IPS-15b (cell line): ENCODE data around the gene SMIM5.

Experiments used
- H3K27me3 ChIP-seq: one replicate; pipeline ENCODE4 v1.6.1; 2013; ENCODE audit warnings: low read length; ENCODE audit not compliant: control insufficient read depth, insufficient read depth
- H3K36me3 ChIP-seq: one replicate; pipeline ENCODE4 v1.6.1; 2013; ENCODE audit warnings: low read length; ENCODE audit not compliant: control insufficient read depth, insufficient read depth
- H3K4me1 ChIP-seq: one replicate; pipeline ENCODE4 v1.6.1; 2013; ENCODE audit warnings: mild to moderate bottlenecking, low read length; ENCODE audit not compliant: control insufficient read depth, insufficient read depth
- H3K4me3 ChIP-seq: one replicate; pipeline ENCODE4 v1.5.1; 2013; ENCODE audit warnings: low read depth, low read length
- H3K9ac ChIP-seq: one replicate; pipeline ENCODE4 v1.6.1; 2013; ENCODE audit warnings: low read depth, mild to moderate bottlenecking, low read length
- H3K9me3 ChIP-seq: one replicate; pipeline ENCODE4 v1.6.1; 2013; ENCODE audit warnings: mild to moderate bottlenecking, low read length; ENCODE audit not compliant: control insufficient read depth, insufficient read depth

The SMIM5 gene

GRCh38 chr17:75632863-75633485 is at the start of gene SMIM5:
Gene SMIM5, plus strand, starts transcription at chr17:75633434. Its CDS starts 6,768 bp downstream, at chr17:75640202.
- Histone ChIP-seq H3K9me3 (no peaks in the 10 kb centered on the region), H3K4me1 (peaks cover 4% of the 10 kb centered on the region)

GRCh38 chr17:75584849-75585175 is 48.4 kb upstream of the SMIM5 start:
- H3K9ac ChIP-seq, result no peak overlapping the region
- peaks cover 3% of the 10 kb centered on the region for H3K27me3 ChIP-seq
- H3K36me3 ChIP-seq, result no peaks in the 10 kb centered on the region
- H3K9me3 ChIP-seq, result no peaks in the 10 kb centered on the region
- peaks cover 2% of the 10 kb centered on the region for H3K4me1 ChIP-seq
- H3K4me3 ChIP-seq, result no peak overlapping the region

More at GRCh38 chr17:75632863-75633485, at the start of gene SMIM5:
- H3K9ac ChIP-seq, result no peak within 1 kb of the TSS
- H3K4me3 ChIP-seq, result no peak within 1 kb of the TSS
- peaks cover 10% of the 10 kb centered on the region for H3K36me3 ChIP-seq
- no peaks in the 10 kb centered on the region for H3K27me3 ChIP-seq

GRCh38 chr17:75587675-75588595 is 45.3 kb upstream of the SMIM5 start, which contains the start of gene MYO15B:
Gene MYO15B, plus strand, starts transcription at chr17:75587800. Its CDS starts 258 bp downstream, at chr17:75588058.
- Histone ChIP-seq H3K27me3 (peaks cover 6% of the 10 kb centered on the region), H3K36me3 (no peaks in the 10 kb centered on the region), H3K9ac (peak within 1 kb of the TSS; percentile 65), H3K4me1 (peaks cover 2% of the 10 kb centered on the region), H3K4me3 (peak within 1 kb of the TSS; percentile 63), H3K9me3 (no peaks in the 10 kb centered on the region)

GRCh38 chr17:75588596-75589011 is 44.6 kb upstream of the SMIM5 start:
- H3K9ac ChIP-seq, result peak overlapping the region; percentile 47
- no peaks in the 10 kb centered on the region for H3K9me3 ChIP-seq
- H3K4me1 ChIP-seq, result peaks cover 2% of the 10 kb centered on the region
- no peaks in the 10 kb centered on the region for H3K36me3 ChIP-seq
- peaks cover 6% of the 10 kb centered on the region for H3K27me3 ChIP-seq
- H3K4me3 ChIP-seq, result peak overlapping the region; percentile 63

- peaks cover 2% of the 10 kb centered on the region for H3K4me1 ChIP-seq
- H3K36me3 ChIP-seq, result no peaks in the 10 kb centered on the region
- H3K9me3 ChIP-seq, result no peaks in the 10 kb centered on the region
- H3K4me3 ChIP-seq, result peak overlapping the region; percentile 63
- H3K9ac ChIP-seq, result peak overlapping the region; percentile 54
- peaks cover 6% of the 10 kb centered on the region for H3K27me3 ChIP-seq
Observed at GRCh38 chr17:75589012-75589918, 44.0 kb upstream of the SMIM5 start.

GRCh38 chr17:75589919-75590303 is 43.3 kb upstream of the SMIM5 start:
- Histone ChIP-seq H3K4me1 (peaks cover 2% of the 10 kb centered on the region), H3K36me3 (no peaks in the 10 kb centered on the region), H3K27me3 (peaks cover 6% of the 10 kb centered on the region), H3K9ac (peak overlapping the region; percentile 54), H3K4me3 (peak overlapping the region; percentile 59), H3K9me3 (no peaks in the 10 kb centered on the region)

GRCh38 chr17:75590314-75590761 is 42.9 kb upstream of the SMIM5 start:
- no peaks in the 10 kb centered on the region for H3K9me3 ChIP-seq
- H3K27me3 ChIP-seq, result peaks cover 6% of the 10 kb centered on the region
- H3K36me3 ChIP-seq, result no peaks in the 10 kb centered on the region
- peaks cover 2% of the 10 kb centered on the region for H3K4me1 ChIP-seq
- H3K4me3 ChIP-seq, result peak overlapping the region; percentile 59
- no peak overlapping the region for H3K9ac ChIP-seq

- Histone ChIP-seq H3K27me3 (peaks cover 6% of the 10 kb centered on the region), H3K4me3 (no peak overlapping the region), H3K9me3 (no peaks in the 10 kb centered on the region), H3K4me1 (peaks cover 2% of the 10 kb centered on the region), H3K36me3 (no peaks in the 10 kb centered on the region), H3K9ac (no peak overlapping the region)
Observed at GRCh38 chr17:75590849-75591721, 42.1 kb upstream of the SMIM5 start.

- H3K36me3 ChIP-seq, result no peaks in the 10 kb centered on the region
- peaks cover 6% of the 10 kb centered on the region for H3K27me3 ChIP-seq
- H3K9me3 ChIP-seq, result no peaks in the 10 kb centered on the region
- H3K4me1 ChIP-seq, result peaks cover 2% of the 10 kb centered on the region
- H3K4me3 ChIP-seq, result no peak overlapping the region
- no peak overlapping the region for H3K9ac ChIP-seq
Observed at GRCh38 chr17:75591722-75592302, 41.4 kb upstream of the SMIM5 start.

GRCh38 chr17:75592348-75593020 is 40.8 kb upstream of the SMIM5 start:
- Histone ChIP-seq H3K9me3 (no peaks in the 10 kb centered on the region), H3K4me3 (no peak overlapping the region), H3K36me3 (no peaks in the 10 kb centered on the region), H3K4me1 (no peaks in the 10 kb centered on the region), H3K9ac (no peak overlapping the region), H3K27me3 (peaks cover 3% of the 10 kb centered on the region)
